Mammary epithelial cell (primary cell): ENCODE results near the gene DCAF4L1.

Source experiments
- EZH2 ChIP-seq: IDR thresholded peaks from 2 replicates; pipeline ENCODE4 v1.6.1; 2012; ENCODE audit warnings: low read length, inconsistent platforms, borderline replicate concordance
- TF ChIP-seq, protein P1 (sequence below), 2 donors: IDR thresholded peaks in 1 of 2; conservative IDR thresholded peaks in 1 of 2; 2 replicates each; pipeline ENCODE4 v1.5.1; 2011 to 2012; ENCODE audit warnings: inconsistent platforms in 2 of 2, low read length in 2 of 2, mild to moderate bottlenecking in 2 of 2, control low read depth in 1 of 2, low read depth in 1 of 2; ENCODE audit not compliant: insufficient read depth in 1 of 2; ENCODE audit errors: extremely low read depth in 1 of 2

DNA sequence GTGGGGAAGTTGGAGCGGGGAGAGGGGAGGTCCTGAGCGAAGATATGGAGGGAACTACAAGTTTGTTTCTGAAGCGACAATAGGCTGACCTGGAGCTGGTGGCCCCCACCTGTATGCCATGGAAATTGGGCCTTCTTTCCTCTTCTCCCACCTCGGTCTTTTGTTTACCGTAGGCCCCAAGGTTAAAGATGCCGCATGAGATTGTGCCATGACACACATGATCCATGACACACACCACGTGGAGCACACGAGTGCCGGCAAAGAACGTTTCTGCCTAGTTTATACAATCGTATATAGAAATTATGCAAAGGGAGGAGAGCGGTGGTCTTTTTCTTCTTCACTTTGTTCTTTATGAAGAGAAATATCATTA, 45.9 kb upstream of the DCAF4L1 start:
- TF ChIP-seq EZH2: no peak
- TF ChIP-seq, protein P1, sequence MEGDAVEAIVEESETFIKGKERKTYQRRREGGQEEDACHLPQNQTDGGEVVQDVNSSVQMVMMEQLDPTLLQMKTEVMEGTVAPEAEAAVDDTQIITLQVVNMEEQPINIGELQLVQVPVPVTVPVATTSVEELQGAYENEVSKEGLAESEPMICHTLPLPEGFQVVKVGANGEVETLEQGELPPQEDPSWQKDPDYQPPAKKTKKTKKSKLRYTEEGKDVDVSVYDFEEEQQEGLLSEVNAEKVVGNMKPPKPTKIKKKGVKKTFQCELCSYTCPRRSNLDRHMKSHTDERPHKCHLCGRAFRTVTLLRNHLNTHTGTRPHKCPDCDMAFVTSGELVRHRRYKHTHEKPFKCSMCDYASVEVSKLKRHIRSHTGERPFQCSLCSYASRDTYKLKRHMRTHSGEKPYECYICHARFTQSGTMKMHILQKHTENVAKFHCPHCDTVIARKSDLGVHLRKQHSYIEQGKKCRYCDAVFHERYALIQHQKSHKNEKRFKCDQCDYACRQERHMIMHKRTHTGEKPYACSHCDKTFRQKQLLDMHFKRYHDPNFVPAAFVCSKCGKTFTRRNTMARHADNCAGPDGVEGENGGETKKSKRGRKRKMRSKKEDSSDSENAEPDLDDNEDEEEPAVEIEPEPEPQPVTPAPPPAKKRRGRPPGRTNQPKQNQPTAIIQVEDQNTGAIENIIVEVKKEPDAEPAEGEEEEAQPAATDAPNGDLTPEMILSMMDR (conservative IDR thresholded peaks at IDR 0.05 in 1 of 2, IDR thresholded peaks at IDR 0.05 in 1 of 2; ENCODE audit: extremely low read depth in 1 of 2, insufficient read depth in 1 of 2, low read depth in 1 of 2, low read length in 2 of 2): no peak
